SK-N-MC (cell line): ENCODE results near the gene ITGB1BP2.

Experiments used
- EZH2 ChIP-seq: fragments of 200-600 bp; sonication (generic); IDR thresholded peaks from one replicate; pipeline ENCODE4 v1.6.1; 2017; ENCODE audit warnings: antibody characterized with exemption
- FOXP2 ChIP-seq: optimal IDR thresholded peaks from 2 replicates; pipeline ENCODE3; 2011; ENCODE audit warnings: mild to moderate bottlenecking, moderate library complexity; ENCODE audit not compliant: insufficient read depth; ENCODE audit errors: extremely low read length, control extremely low read depth
- POLR2AphosphoS5 ChIP-seq: IDR thresholded peaks from 2 replicates; pipeline ENCODE4 v1.6.1; 2012; ENCODE audit warnings: mild to moderate bottlenecking, low read depth, low read length, borderline replicate concordance

DNA sequence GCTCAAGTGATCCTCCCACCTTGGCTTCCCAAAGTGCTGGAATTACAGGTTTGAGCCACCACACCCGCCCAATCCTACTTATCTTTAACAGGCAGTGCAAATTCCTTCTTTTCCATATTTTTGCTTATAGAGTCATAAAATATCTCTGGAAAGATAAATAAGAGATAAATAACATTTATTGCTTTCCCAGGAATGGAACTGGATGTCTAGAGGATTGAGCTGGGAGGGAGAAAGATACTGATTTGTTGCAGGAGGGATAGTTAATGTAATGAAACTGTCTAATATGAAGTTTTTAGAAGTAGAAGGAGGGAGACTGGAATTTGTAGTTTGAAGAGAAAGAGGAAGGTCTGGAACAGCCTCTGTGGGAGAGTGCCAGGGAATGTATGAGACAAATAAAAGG lies 20.2 kb downstream of the ITGB1BP2 start:
- TF ChIP-seq EZH2 (no peak), POLR2AphosphoS5 (no peak), FOXP2 (no peak)
